ENCODE data around the gene CDCA3.
"Not testable (repeated sequence)": the region's sequence is repeated elsewhere in the genome, so short reads cannot be mapped to it uniquely, and the experiment has no call there.

Gene CDCA3

GRCh38 chr12:6894321-6894720, 43.2 kb upstream of the CDCA3 start:
- H3K27ac ChIP-seq, result no peak overlapping the region
- no peaks in the 10 kb centered on the region for H3K27me3 ChIP-seq (ENCODE audit: control insufficient read depth, insufficient read depth, low read length)
- no peaks in the 10 kb centered on the region for H3K9me3 ChIP-seq (ENCODE audit: control insufficient read depth, low read length)
- H3K36me3 ChIP-seq (ENCODE audit: control insufficient read depth, insufficient read depth, low read length), result no peaks in the 10 kb centered on the region
- H3K4me3 ChIP-seq (ENCODE audit: low read depth, low read length), result no peak overlapping the region
- H2AFZ ChIP-seq, result no peak overlapping the region
- H3K4me2 ChIP-seq (ENCODE audit: low read length), result no peak overlapping the region
- no peak overlapping the region for H3K9ac ChIP-seq
- no peaks in the 10 kb centered on the region for H3K79me2 ChIP-seq
- TF ChIP-seq CTCF (IDR thresholded peaks at IDR 0.05), result no peak
- H3K4me1 ChIP-seq, result peaks cover 6% of the 10 kb centered on the region

GRCh38 chr12:6892683-6893082, 41.6 kb upstream of the CDCA3 start:
- not testable (repeated sequence) for H3K4me2 ChIP-seq (ENCODE audit: low read length); H2AFZ ChIP-seq; H3K9me3 ChIP-seq (ENCODE audit: control insufficient read depth, low read length); H3K27ac ChIP-seq; H3K4me3 ChIP-seq (ENCODE audit: low read depth, low read length); H3K27me3 ChIP-seq (ENCODE audit: control insufficient read depth, insufficient read depth, low read length); H3K4me1 ChIP-seq; H3K9ac ChIP-seq; H3K79me2 ChIP-seq; H3K36me3 ChIP-seq (ENCODE audit: control insufficient read depth, insufficient read depth, low read length)

GRCh38 chr12:6891646-6892001, 40.5 kb upstream of the CDCA3 start:
- Histone ChIP-seq H3K4me3 (ENCODE audit: low read depth, low read length) (peak overlapping the region; percentile 59), H3K36me3 (ENCODE audit: control insufficient read depth, insufficient read depth, low read length) (no peaks in the 10 kb centered on the region), H3K27ac (peak overlapping the region; percentile 81), H3K27me3 (ENCODE audit: control insufficient read depth, insufficient read depth, low read length) (no peaks in the 10 kb centered on the region), H2AFZ (peak overlapping the region; percentile 96), H3K9me3 (ENCODE audit: control insufficient read depth, low read length) (no peaks in the 10 kb centered on the region), H3K4me1 (peaks cover 6% of the 10 kb centered on the region), H3K79me2 (no peaks in the 10 kb centered on the region), H3K4me2 (ENCODE audit: low read length) (peak overlapping the region; percentile 74), H3K9ac (no peak overlapping the region)
- no peak for TF ChIP-seq CTCF (IDR thresholded peaks at IDR 0.05)

- Histone ChIP-seq H3K79me2 (no peaks in the 10 kb centered on the region), H3K36me3 (ENCODE audit: control insufficient read depth, insufficient read depth, low read length) (no peaks in the 10 kb centered on the region), H3K27me3 (ENCODE audit: control insufficient read depth, insufficient read depth, low read length) (no peaks in the 10 kb centered on the region), H3K4me2 (ENCODE audit: low read length) (peak overlapping the region; percentile 78), H3K9me3 (ENCODE audit: control insufficient read depth, low read length) (no peaks in the 10 kb centered on the region), H3K27ac (peak overlapping the region; percentile 81), H3K9ac (no peak overlapping the region), H3K4me3 (ENCODE audit: low read depth, low read length) (peak overlapping the region; percentile 62), H3K4me1 (peaks cover 6% of the 10 kb centered on the region), H2AFZ (peak overlapping the region; percentile 96)
- peak; percentile 95 for TF ChIP-seq CTCF (IDR thresholded peaks at IDR 0.05)
These were observed 39.9 kb upstream of the CDCA3 start for GRCh38 chr12:6890789-6891645.

GRCh38 chr12:6889775-6890573, 38.9 kb upstream of the CDCA3 start:
- H3K36me3 ChIP-seq (ENCODE audit: control insufficient read depth, insufficient read depth, low read length); H3K9ac ChIP-seq: not testable (repeated sequence)
- H3K27ac ChIP-seq, result peak overlapping the region; percentile 81

GRCh38 chr12:6888794-6889193, 37.7 kb upstream of the CDCA3 start:
- not testable (repeated sequence) for H3K9ac ChIP-seq; H3K27ac ChIP-seq; H3K4me2 ChIP-seq (ENCODE audit: low read length); H2AFZ ChIP-seq; H3K4me1 ChIP-seq; H3K4me3 ChIP-seq (ENCODE audit: low read depth, low read length); H3K27me3 ChIP-seq (ENCODE audit: control insufficient read depth, insufficient read depth, low read length); H3K79me2 ChIP-seq; H3K36me3 ChIP-seq (ENCODE audit: control insufficient read depth, insufficient read depth, low read length); H3K9me3 ChIP-seq (ENCODE audit: control insufficient read depth, low read length)

More at GRCh38 chr12:6889775-6890573, 38.9 kb upstream of the CDCA3 start:
- H3K79me2 ChIP-seq; H3K4me3 ChIP-seq (ENCODE audit: low read depth, low read length); H3K9me3 ChIP-seq (ENCODE audit: control insufficient read depth, low read length); H3K4me1 ChIP-seq; H3K27me3 ChIP-seq (ENCODE audit: control insufficient read depth, insufficient read depth, low read length): not testable (repeated sequence)
- H3K4me2 ChIP-seq (ENCODE audit: low read length), result peak overlapping the region; percentile 78
- peak overlapping the region; percentile 96 for H2AFZ ChIP-seq
